Measurements from ENCODE around the gene EXOC6B.
A peak's percentile ranks its signal among the peaks of the same experiment; 100 is the strongest.

Gene EXOC6B

DNA sequence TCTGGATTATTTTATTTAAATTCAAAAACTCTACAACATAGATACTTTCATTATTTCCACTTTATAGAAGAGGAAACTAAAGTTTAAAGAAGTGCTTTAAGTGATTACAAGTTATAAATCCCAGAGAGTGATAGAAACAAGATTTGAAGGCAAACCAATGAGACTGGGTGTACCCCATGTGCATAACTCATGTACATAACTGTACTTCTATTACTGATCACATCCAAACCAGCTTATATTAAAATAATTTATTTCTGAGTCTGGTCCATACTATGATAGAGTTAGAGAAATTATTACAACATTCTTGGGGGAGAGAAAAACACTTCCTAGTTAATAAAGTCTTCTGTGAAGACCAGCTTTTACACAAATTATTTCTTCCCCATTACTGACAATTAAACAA is 221.4 kb downstream of the EXOC6B start:
- Histone ChIP-seq H3K4me2 (ENCODE audit: low read length) (no peak overlapping the region), H2BK5ac (ENCODE audit: low read depth, low read length, poor library complexity) (no peak overlapping the region), H2BK120ac (ENCODE audit: insufficient read depth, low read length, poor library complexity) (no peak overlapping the region), H3K9ac (ENCODE audit: low read length) (no peak overlapping the region), H4K12ac (ENCODE audit: low read depth, low read length) (no peak overlapping the region), H3K4ac (ENCODE audit: low read depth, low read length) (no peak overlapping the region), H3K9me3 (ENCODE audit: insufficient read depth, low read depth, low read length) (no peaks in the 10 kb centered on the region), H4K91ac (ENCODE audit: low read depth, low read length) (no peak overlapping the region), H2AK5ac (ENCODE audit: low read length) (no peak overlapping the region), H3K4me3 (ENCODE audit: low read depth, low read length) (no peak overlapping the region), H2BK12ac (ENCODE audit: low read length) (no peak overlapping the region), H3K27ac (ENCODE audit: low read depth, low read length) (no peak overlapping the region), H3K14ac (ENCODE audit: low read length) (no peak overlapping the region), H4K8ac (ENCODE audit: low read depth, low read length) (no peak overlapping the region), H3K18ac (ENCODE audit: low read length) (no peak overlapping the region), H3K4me1 (ENCODE audit: control insufficient read depth in 1 of 2, insufficient read depth in 2 of 2, low read length in 2 of 2) (peaks cover 0 to 3% of the 10 kb centered on the region in 2 experiments), H3K79me1 (ENCODE audit: low read length) (no peaks in the 10 kb centered on the region), H3K36me3 (ENCODE audit: control insufficient read depth in 1 of 2, insufficient read depth in 2 of 2, low read length in 2 of 2) (no peaks in the 10 kb centered on the region), H2AFZ (ENCODE audit: insufficient read depth, low read length, poor library complexity) (no peak overlapping the region), H3K23ac (ENCODE audit: low read length) (no peak overlapping the region), H3K27me3 (ENCODE audit: insufficient read depth, low read length) (no peaks in the 10 kb centered on the region), H3K79me2 (ENCODE audit: control insufficient read depth, insufficient read depth, low read length, poor library complexity) (no peaks in the 10 kb centered on the region)
- DNase-seq: no peak

DNA sequence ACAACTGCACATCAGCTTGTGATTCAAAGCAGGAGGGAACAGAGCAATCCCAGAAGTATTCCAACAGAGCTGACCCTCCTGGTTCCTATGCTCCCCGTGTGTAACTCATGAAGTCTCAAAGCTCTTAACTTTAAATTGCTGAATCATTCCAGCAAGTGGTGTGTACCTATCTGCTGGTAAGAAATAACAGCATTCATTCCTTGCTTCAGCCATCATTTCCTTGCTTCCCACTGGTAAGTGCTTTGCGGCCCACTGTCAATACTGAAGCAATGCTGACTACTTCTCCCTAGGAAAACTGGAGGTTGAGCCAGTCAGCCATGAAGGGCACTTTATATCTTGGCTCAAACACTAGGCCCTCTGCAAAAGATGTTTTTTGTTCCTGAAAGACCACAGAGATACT is 222.4 kb downstream of the EXOC6B start:
- H3K79me1 ChIP-seq (ENCODE audit: low read length): no peaks in the 10 kb centered on the region
- H3K27ac ChIP-seq (ENCODE audit: low read depth, low read length): no peak overlapping the region
- no peak overlapping the region for H3K14ac ChIP-seq (ENCODE audit: low read length)
- no peak overlapping the region for H2BK5ac ChIP-seq (ENCODE audit: low read depth, low read length, poor library complexity)
- H4K8ac ChIP-seq (ENCODE audit: low read depth, low read length): peak overlapping the region; percentile 29
- H3K4me3 ChIP-seq (ENCODE audit: low read depth, low read length): no peak overlapping the region
- no CpG with 5 or more reads among the region's 2 CpGs for WGBS (ENCODE audit: extremely low coverage, insufficient coverage, insufficient read length)
- no peak for DNase-seq
- H4K91ac ChIP-seq (ENCODE audit: low read depth, low read length): no peak overlapping the region
- no peaks in the 10 kb centered on the region for H3K79me2 ChIP-seq (ENCODE audit: control insufficient read depth, insufficient read depth, low read length, poor library complexity)
- peaks cover 0 to 3% of the 10 kb centered on the region in 2 experiments for H3K4me1 ChIP-seq (ENCODE audit: control insufficient read depth in 1 of 2, insufficient read depth in 2 of 2, low read length in 2 of 2)
- no peak overlapping the region for H3K9ac ChIP-seq (ENCODE audit: low read length)
- H3K18ac ChIP-seq (ENCODE audit: low read length): peak overlapping the region; percentile 84
- H3K36me3 ChIP-seq (ENCODE audit: control insufficient read depth in 1 of 2, insufficient read depth in 2 of 2, low read length in 2 of 2): no peaks in the 10 kb centered on the region
- H3K4me2 ChIP-seq (ENCODE audit: low read length): no peak overlapping the region
- no peak overlapping the region for H4K12ac ChIP-seq (ENCODE audit: low read depth, low read length)
- no peak overlapping the region for H2AFZ ChIP-seq (ENCODE audit: insufficient read depth, low read length, poor library complexity)
- H3K23ac ChIP-seq (ENCODE audit: low read length): no peak overlapping the region
- no peak overlapping the region for H2BK120ac ChIP-seq (ENCODE audit: insufficient read depth, low read length, poor library complexity)
- no peaks in the 10 kb centered on the region for H3K9me3 ChIP-seq (ENCODE audit: insufficient read depth, low read depth, low read length)
- H3K27me3 ChIP-seq (ENCODE audit: insufficient read depth, low read length): no peaks in the 10 kb centered on the region
- H2AK5ac ChIP-seq (ENCODE audit: low read length): no peak overlapping the region
- H2BK12ac ChIP-seq (ENCODE audit: low read length): no peak overlapping the region
- no peak overlapping the region for H3K4ac ChIP-seq (ENCODE audit: low read depth, low read length)

DNA sequence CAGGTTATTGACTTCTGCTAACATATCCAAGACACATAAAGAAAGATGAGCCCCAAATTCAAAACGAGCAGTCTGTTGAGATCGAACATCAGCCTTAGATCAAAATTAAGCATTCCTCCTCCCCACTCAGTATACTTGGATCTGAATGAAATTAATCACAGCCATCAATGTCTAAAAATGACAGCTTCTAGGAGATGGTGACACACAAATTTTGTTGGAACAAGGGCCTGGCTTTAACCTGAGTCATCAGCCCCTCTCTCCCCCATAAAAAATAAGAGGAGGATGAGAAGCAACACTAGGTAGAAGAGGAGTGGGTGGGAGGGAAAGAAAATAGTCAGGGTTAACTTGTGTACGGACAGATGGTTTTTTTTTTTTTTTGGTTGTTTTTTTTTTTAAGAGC is 223.1 kb downstream of the EXOC6B start:
- no peak for DNase-seq
- Histone ChIP-seq H2BK12ac (ENCODE audit: low read length) (no peak overlapping the region), H3K4me1 (ENCODE audit: control insufficient read depth in 1 of 2, insufficient read depth in 2 of 2, low read length in 2 of 2) (peaks cover 0 to 3% of the 10 kb centered on the region in 2 experiments), H3K18ac (ENCODE audit: low read length) (no peak overlapping the region), H3K14ac (ENCODE audit: low read length) (no peak overlapping the region), H2AFZ (ENCODE audit: insufficient read depth, low read length, poor library complexity) (no peak overlapping the region), H4K8ac (ENCODE audit: low read depth, low read length) (no peak overlapping the region), H3K9ac (ENCODE audit: low read length) (no peak overlapping the region), H2AK5ac (ENCODE audit: low read length) (no peak overlapping the region), H2BK5ac (ENCODE audit: low read depth, low read length, poor library complexity) (no peak overlapping the region), H3K36me3 (ENCODE audit: control insufficient read depth in 1 of 2, insufficient read depth in 2 of 2, low read length in 2 of 2) (no peaks in the 10 kb centered on the region), H3K79me1 (ENCODE audit: low read length) (no peaks in the 10 kb centered on the region), H2BK120ac (ENCODE audit: insufficient read depth, low read length, poor library complexity) (no peak overlapping the region), H3K4me3 (ENCODE audit: low read depth, low read length) (no peak overlapping the region), H3K79me2 (ENCODE audit: control insufficient read depth, insufficient read depth, low read length, poor library complexity) (no peaks in the 10 kb centered on the region), H3K27ac (ENCODE audit: low read depth, low read length) (no peak overlapping the region), H3K27me3 (ENCODE audit: insufficient read depth, low read length) (no peaks in the 10 kb centered on the region), H3K4ac (ENCODE audit: low read depth, low read length) (no peak overlapping the region), H3K4me2 (ENCODE audit: low read length) (no peak overlapping the region), H3K9me3 (ENCODE audit: insufficient read depth, low read depth, low read length) (no peaks in the 10 kb centered on the region), H4K12ac (ENCODE audit: low read depth, low read length) (no peak overlapping the region), H4K91ac (ENCODE audit: low read depth, low read length) (no peak overlapping the region), H3K23ac (ENCODE audit: low read length) (no peak overlapping the region)
- WGBS (ENCODE audit: extremely low coverage, insufficient coverage, insufficient read length): no CpG with 5 or more reads among the region's 3 CpGs

DNA sequence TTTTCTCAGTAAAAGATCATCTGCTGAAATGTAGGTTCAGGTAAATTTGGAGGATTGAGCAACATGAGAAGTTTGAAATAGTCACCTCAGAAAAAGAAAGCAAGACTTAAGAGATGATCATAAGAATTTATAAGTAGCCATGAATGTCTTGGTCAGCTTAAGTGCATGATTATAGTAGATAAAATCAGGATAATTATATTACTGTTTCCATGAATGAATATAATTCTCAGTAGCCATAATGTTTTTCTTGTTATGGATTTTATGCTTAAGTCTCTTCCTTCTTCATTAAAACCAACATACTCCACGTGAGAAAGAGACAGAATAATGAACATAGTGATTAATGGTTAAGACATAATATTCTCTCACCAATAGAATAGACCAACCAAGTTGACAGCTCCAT is 223.7 kb downstream of the EXOC6B start:
- Histone ChIP-seq H3K79me1 (ENCODE audit: low read length) (no peaks in the 10 kb centered on the region), H3K18ac (ENCODE audit: low read length) (no peak overlapping the region), H3K4me3 (ENCODE audit: low read depth, low read length) (no peak overlapping the region), H2BK12ac (ENCODE audit: low read length) (no peak overlapping the region), H3K27ac (ENCODE audit: low read depth, low read length) (no peak overlapping the region), H4K8ac (ENCODE audit: low read depth, low read length) (no peak overlapping the region), H3K4me2 (ENCODE audit: low read length) (no peak overlapping the region), H4K91ac (ENCODE audit: low read depth, low read length) (no peak overlapping the region), H3K23ac (ENCODE audit: low read length) (no peak overlapping the region), H2BK120ac (ENCODE audit: insufficient read depth, low read length, poor library complexity) (no peak overlapping the region), H3K36me3 (ENCODE audit: control insufficient read depth in 1 of 2, insufficient read depth in 2 of 2, low read length in 2 of 2) (no peaks in the 10 kb centered on the region), H3K4ac (ENCODE audit: low read depth, low read length) (no peak overlapping the region), H2BK5ac (ENCODE audit: low read depth, low read length, poor library complexity) (no peak overlapping the region), H3K27me3 (ENCODE audit: insufficient read depth, low read length) (no peaks in the 10 kb centered on the region), H3K9ac (ENCODE audit: low read length) (no peak overlapping the region), H3K9me3 (ENCODE audit: insufficient read depth, low read depth, low read length) (no peaks in the 10 kb centered on the region), H4K12ac (ENCODE audit: low read depth, low read length) (no peak overlapping the region), H2AK5ac (ENCODE audit: low read length) (no peak overlapping the region), H3K4me1 (ENCODE audit: control insufficient read depth in 1 of 2, insufficient read depth in 2 of 2, low read length in 2 of 2) (peaks cover 0 to 3% of the 10 kb centered on the region in 2 experiments), H3K79me2 (ENCODE audit: control insufficient read depth, insufficient read depth, low read length, poor library complexity) (no peaks in the 10 kb centered on the region), H2AFZ (ENCODE audit: insufficient read depth, low read length, poor library complexity) (no peak overlapping the region), H3K14ac (ENCODE audit: low read length) (no peak overlapping the region)
- DNase-seq: no peak
- no CpG with 5 or more reads among the region's 1 CpG for WGBS (ENCODE audit: extremely low coverage, insufficient coverage, insufficient read length)
